ENCODE results near the gene OPALIN. TPM values are rescaled to one million over a fixed set of nuclear protein-coding genes. Genes with fewer than 3 reads are reported as not detected.

Gene OPALIN
- total and polyA plus RNA-seq, 2 donors (not counting 3 experiments of a cell fraction or from before 2014, with no cell fraction given) = not detected

- ChIA-PET POLR2A (no interaction called here), CTCF (interaction anchor here (1.0 kb wide), 1 partner anchor 288 kb away, joined by 3 read pairs; no protein-coding TSS in a partner anchor)
- Histone ChIP-seq H2AFZ (ENCODE audit: low read depth, low read length) (no peak overlapping the region), H3K9me1 (replicated peaks; ENCODE audit: control insufficient read depth, extremely low read depth, insufficient read depth, low read length) (no peaks in the 10 kb centered on the region), H3K27me3 (ENCODE audit: control insufficient read depth in 2 of 2, insufficient read depth in 2 of 2, low read length in 2 of 2) (peaks cover 2% of the 10 kb centered on the region in 2 experiments), H3K4me3 (replicated peaks in 1 of 3; ENCODE audit: insufficient read depth in 1 of 3, low read depth in 1 of 3, low read length in 3 of 3) (no peak overlapping the region), H3K4me2 (ENCODE audit: insufficient read depth, low read length) (no peak overlapping the region), H3K27ac (ENCODE audit: insufficient read depth, low read depth, low read length) (no peak overlapping the region), H3K79me2 (ENCODE audit: control insufficient read depth, insufficient read depth, low read length) (no peaks in the 10 kb centered on the region), H3K9me3 (replicated peaks; ENCODE audit: control insufficient read depth, insufficient read depth, low read length) (no peaks in the 10 kb centered on the region), H3K9ac (replicated peaks; ENCODE audit: extremely low read depth, insufficient read depth, low read length) (no peak overlapping the region), H4K20me1 (replicated peaks; ENCODE audit: control insufficient read depth, extremely low read depth, insufficient read depth, low read length) (no peaks in the 10 kb centered on the region), H3K4me1 (ENCODE audit: control insufficient read depth, extremely low read depth, insufficient read depth, low read length) (no peaks in the 10 kb centered on the region), H3K36me3 (ENCODE audit: control insufficient read depth in 2 of 2, extremely low read depth in 1 of 2, insufficient read depth in 2 of 2, low read length in 2 of 2) (no peaks in the 10 kb centered on the region)
- no peak for DNase-seq (ENCODE audit: low read depth, low spot score)
- intact Hi-C loops (cut with micrococcal nuclease) = no loop called here
- no peak for TF ChIP-seq POLR2AphosphoS5 (IDR thresholded peaks at IDR 0.05; ENCODE audit: insufficient read depth, low read depth, low read length)
- no peak for TF ChIP-seq CTCF (IDR thresholded peaks at IDR 0.05; ENCODE audit: extremely low read depth in 1 of 2, insufficient read depth in 1 of 2, low read depth in 1 of 2, low read length in 2 of 2)
- no peak for TF ChIP-seq MYC (IDR thresholded peaks at IDR 0.05; ENCODE audit: low read depth, low read length)
- no peak for TF ChIP-seq JUN (IDR thresholded peaks at IDR 0.05; ENCODE audit: borderline replicate concordance, insufficient read depth, insufficient read length, low read depth)
- no peak for TF ChIP-seq GATA2 (IDR thresholded peaks at IDR 0.05; ENCODE audit: insufficient read depth, insufficient read length, low read depth, low read length)
- TF ChIP-seq MAX (IDR thresholded peaks at IDR 0.05; ENCODE audit: insufficient read depth, insufficient read length) = no peak
- TF ChIP-seq POLR2A (IDR thresholded peaks at IDR 0.05; ENCODE audit: low read depth, low read length) = no peak
- TF ChIP-seq EZH2 (IDR thresholded peaks at IDR 0.05; ENCODE audit: borderline replicate concordance, low read depth, low read length, severe bottlenecking) = no peak
- no peak for TF ChIP-seq FOS (IDR thresholded peaks at IDR 0.05; ENCODE audit: borderline replicate concordance, insufficient read depth, low read length)
- no TSS peak for BruUV-seq (replicated peaks)
- FAIRE-seq = no peak
- dilution Hi-C loops (cut with MboI; ENCODE audit: extremely low pct_ligation_motif_present, low sequenced_read_pairs) = no loop called here
Measured at GRCh38 chr10:96305019-96305418, 53.8 kb downstream of the OPALIN start.

Data from endothelial cell of umbilical vein (primary cell).